NB4 (cell line): Measurements from ENCODE around the gene TNN.

ENCODE experiments used
- CTCF ChIP-seq: IDR thresholded peaks from one replicate; pipeline ENCODE4 v1.5.1; 2012; ENCODE audit warnings: low read depth, low read length
- MAX ChIP-seq: IDR thresholded peaks from 2 replicates; pipeline ENCODE4 v1.6.1; 2011; ENCODE audit warnings: low read depth, low read length
- POLR2A ChIP-seq: IDR thresholded peaks from 2 replicates; pipeline ENCODE4 v1.6.1; 2011; ENCODE audit warnings: mild to moderate bottlenecking; ENCODE audit not compliant: insufficient read length; ENCODE audit errors: extremely low read depth

- TF ChIP-seq CTCF (no peak), POLR2A (no peak), MAX (no peak)
These were observed 16.6 kb upstream of the TNN start for GRCh38 chr1:175050992-175051391.
